ENCODE results near the gene LHFPL3. TPM values are rescaled to one million over a fixed set of nuclear protein-coding genes. Genes with fewer than 3 reads are reported as not detected.

Gene LHFPL3
- total RNA-seq, 4 donors from 2014 or later = not detected

Other genes with a start within 250 kb of the LHFPL3 start
- gene ORC5, start 120.6 kb upstream of the LHFPL3 start, total RNA-seq = 10 to 100 TPM in 2 of 4 donors, 1 to 10 TPM in 2; 4.3 to 58.1 (median 12.6) TPM